Smooth muscle cell (in vitro differentiated cells): ENCODE measurements around the gene MAD1L1. TPM values are rescaled to one million over a fixed set of nuclear protein-coding genes. Genes with fewer than 3 reads are reported as not detected.

Source experiments
- DNase-seq: peaks from one replicate; lab custom pipeline; 2025; ENCODE audit not compliant: unreplicated experiment; lab: John Stamatoyannopoulos, UW
- H2AFZ ChIP-seq: fragments of 200-600 bp; sonication (generic); 2 replicates; pipeline ENCODE4 v1.6.0; 2016; ENCODE audit warnings: antibody characterized with exemption, low read depth, mild to moderate bottlenecking
- H3F3A ChIP-seq: fragments of 200-600 bp; sonication (generic); 2 replicates; pipeline ENCODE4 v1.6.0; 2017; ENCODE audit warnings: antibody characterized with exemption, low read depth
- H3K27ac ChIP-seq: fragments of 200-600 bp; sonication (generic); 2 replicates; pipeline ENCODE4 v1.5.1; 2016; ENCODE audit warnings: low read depth, mild to moderate bottlenecking
- H3K27me3 ChIP-seq: fragments of 200-600 bp; sonication (generic); 2 replicates; pipeline ENCODE4 v1.6.1; 2016; ENCODE audit warnings: low read depth, mild to moderate bottlenecking
- H3K36me3 ChIP-seq: fragments of 200-600 bp; sonication (generic); 2 replicates; pipeline ENCODE4 v1.5.1; 2016; ENCODE audit warnings: low read depth
- H3K4me1 ChIP-seq: fragments of 200-600 bp; sonication (generic); 2 replicates; pipeline ENCODE4 v1.5.1; 2016; ENCODE audit warnings: low read depth
- H3K4me2 ChIP-seq: fragments of 200-600 bp; sonication (generic); 2 replicates; pipeline ENCODE4 v1.6.0; 2016; ENCODE audit warnings: mild to moderate bottlenecking
- H3K4me3 ChIP-seq: fragments of 200-600 bp; sonication (generic); 2 replicates; pipeline ENCODE4 v1.5.1; 2016; ENCODE audit warnings: mild to moderate bottlenecking
- H3K79me2 ChIP-seq: fragments of 200-600 bp; sonication (generic); 2 replicates; pipeline ENCODE4 v1.6.0; 2016; ENCODE audit warnings: low read depth, mild to moderate bottlenecking
- H3K9ac ChIP-seq: fragments of 200-600 bp; sonication (generic); 2 replicates; pipeline ENCODE4 v1.6.0; 2016; ENCODE audit warnings: low read depth
- H3K9me3 ChIP-seq: fragments of 200-600 bp; sonication (generic); replicated peaks from 2 replicates; pipeline ENCODE4 v1.5.1; 2016; ENCODE audit warnings: low read depth
- H4K20me1 ChIP-seq: fragments of 200-600 bp; sonication (generic); 2 replicates; pipeline ENCODE4 v1.6.0; 2016; ENCODE audit warnings: low read depth
- CTCF ChIP-seq: fragments of 200-600 bp; sonication (generic); IDR thresholded peaks from 2 replicates; pipeline ENCODE4 v1.5.1; 2017; ENCODE audit warnings: borderline replicate concordance, mild to moderate bottlenecking, antibody characterized with exemption; ENCODE audit not compliant: insufficient read depth, poor library complexity, severe bottlenecking
- WGBS: methylation state at CpG from one replicate; pipeline ENCODE4 v1.1.7; 2016; ENCODE audit warnings: low lambda C conversion rate; 5-methylcytosine and 5-hydroxymethylcytosine counted together
- polyA plus RNA-seq: library from polyadenylated mRNA; unstranded; fragments of >200 nt; fragmentation: Nextera tagmentation; extraction: Ambion mirVana; gene quantifications from 2 replicates; pipeline ENCODE4 v1.2.1, GENCODE V29; 2016
- total RNA-seq: library from RNA; depleted of rRNA; stranded (reverse); fragments of >200 nt; gene quantifications from 2 replicates; pipeline ENCODE4 v1.2.3, GENCODE V29; 2014

Gene MAD1L1
- total and polyA plus RNA-seq, 2 experiments from 2014 or later: 33.4 to 60.7 TPM

- no peak for TF ChIP-seq CTCF
- no peak overlapping the region for H3K4me2 ChIP-seq
- no peaks in the 10 kb centered on the region for H3K4me1 ChIP-seq
- H3K9ac ChIP-seq: no peak overlapping the region
- no peak overlapping the region for H2AFZ ChIP-seq
- no peaks in the 10 kb centered on the region for H3K79me2 ChIP-seq
- H3K9me3 ChIP-seq: no peaks in the 10 kb centered on the region
- 93% methylated on average over 15 of the region's 20 CpGs for WGBS
- no peak overlapping the region for H3K4me3 ChIP-seq
- H3K27me3 ChIP-seq: no peaks in the 10 kb centered on the region
- H3K36me3 ChIP-seq: no peaks in the 10 kb centered on the region
- H3K27ac ChIP-seq: no peak overlapping the region
- no peak for DNase-seq
- peaks cover 6% of the 10 kb centered on the region for H4K20me1 ChIP-seq
- H3F3A ChIP-seq: no peaks in the 10 kb centered on the region
Measured at GRCh38 chr7:2139004-2139699, 93.6 kb downstream of the MAD1L1 start.

DNA sequence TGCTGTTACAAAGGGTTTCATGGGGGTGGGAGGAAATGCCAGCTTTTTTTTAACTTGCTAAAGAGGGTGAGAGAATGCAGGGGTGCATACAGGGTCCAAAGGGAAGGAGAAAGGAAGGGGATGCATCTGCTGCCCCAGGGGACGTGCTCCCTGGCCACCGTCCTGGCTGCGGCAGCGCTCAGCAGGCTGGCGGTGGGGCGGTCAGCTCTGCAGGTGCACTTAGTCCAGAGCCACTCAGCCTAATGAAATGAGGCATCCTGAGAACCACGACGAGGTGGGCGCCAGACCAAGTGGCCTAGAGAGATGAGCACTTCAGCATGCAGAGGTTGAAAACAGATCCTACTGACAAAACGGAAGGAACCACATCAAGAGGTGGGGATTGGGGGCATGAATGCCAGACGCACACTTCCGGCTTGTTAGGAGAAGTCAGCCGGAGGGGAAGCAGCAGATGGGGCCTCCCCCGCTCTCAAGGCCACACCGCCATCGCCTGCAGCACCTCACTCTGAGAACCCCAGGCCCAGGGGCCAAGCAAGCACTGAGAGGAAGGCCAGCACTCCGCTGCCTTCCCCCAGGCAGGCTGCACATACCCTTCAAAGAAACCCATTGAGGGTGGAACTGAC is 94.5 kb downstream of the MAD1L1 start:
- Histone ChIP-seq H3K27me3 (no peaks in the 10 kb centered on the region), H3F3A (no peaks in the 10 kb centered on the region), H3K27ac (no peak overlapping the region), H3K36me3 (no peaks in the 10 kb centered on the region), H3K9me3 (no peaks in the 10 kb centered on the region), H3K4me2 (no peak overlapping the region), H3K9ac (no peak overlapping the region), H3K79me2 (no peaks in the 10 kb centered on the region), H4K20me1 (peaks cover 6% of the 10 kb centered on the region), H2AFZ (no peak overlapping the region), H3K4me1 (no peaks in the 10 kb centered on the region), H3K4me3 (no peak overlapping the region)
- no peak for DNase-seq
- TF ChIP-seq CTCF: no peak
- 98% methylated on average over 16 of the region's 17 CpGs for WGBS

DNA sequence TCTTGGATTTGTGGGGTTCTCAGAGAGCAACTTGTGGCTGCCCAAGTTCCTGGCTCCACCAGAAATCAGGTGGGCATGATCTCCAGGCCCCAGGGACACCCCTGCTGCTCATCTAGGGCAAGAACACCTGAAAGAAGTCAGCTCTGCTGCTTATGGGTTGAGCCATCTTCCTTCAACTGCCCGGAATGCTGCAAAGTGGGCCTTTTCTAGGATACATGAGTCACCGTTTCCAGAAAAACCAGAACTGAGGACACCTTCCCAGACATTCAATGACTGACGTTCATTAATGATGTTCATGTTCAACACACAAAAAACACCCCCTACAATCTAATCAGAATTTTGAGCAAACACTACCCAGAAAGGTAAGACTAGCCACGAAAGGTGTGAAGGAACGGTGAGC is 98.0 kb downstream of the MAD1L1 start:
- H3K4me3 ChIP-seq: no peak overlapping the region
- H2AFZ ChIP-seq: no peak overlapping the region
- no peaks in the 10 kb centered on the region for H3K79me2 ChIP-seq
- H3K4me1 ChIP-seq: no peaks in the 10 kb centered on the region
- H3K9me3 ChIP-seq: no peaks in the 10 kb centered on the region
- no peak overlapping the region for H3K9ac ChIP-seq
- 84% methylated on average over 5 of the region's 5 CpGs for WGBS
- H3K36me3 ChIP-seq: no peaks in the 10 kb centered on the region
- TF ChIP-seq CTCF: no peak
- no peak overlapping the region for H3K4me2 ChIP-seq
- no peak for DNase-seq
- H3K27ac ChIP-seq: peak overlapping the region; percentile 13
- H3K27me3 ChIP-seq: no peaks in the 10 kb centered on the region
- H3F3A ChIP-seq: no peaks in the 10 kb centered on the region
- H4K20me1 ChIP-seq: no peaks in the 10 kb centered on the region

GRCh38 chr7:2132243-2132642 is 100.5 kb downstream of the MAD1L1 start:
- Histone ChIP-seq H3K27ac (no peak overlapping the region), H3K79me2 (no peaks in the 10 kb centered on the region), H3K4me3 (no peak overlapping the region), H3K27me3 (no peaks in the 10 kb centered on the region), H3F3A (no peaks in the 10 kb centered on the region), H4K20me1 (no peaks in the 10 kb centered on the region), H3K4me2 (no peak overlapping the region), H3K36me3 (no peaks in the 10 kb centered on the region), H3K9me3 (no peaks in the 10 kb centered on the region), H2AFZ (no peak overlapping the region), H3K9ac (no peak overlapping the region), H3K4me1 (no peaks in the 10 kb centered on the region)
- no peak for TF ChIP-seq CTCF
- WGBS: 94% methylated on average over 29 of the region's 33 CpGs
- no peak for DNase-seq
